Mammary epithelial cell (primary cell): ENCODE data around the gene LPCAT1.

ENCODE experiments used
- EZH2 ChIP-seq: IDR thresholded peaks from 2 replicates; pipeline ENCODE4 v1.6.1; 2012; ENCODE audit warnings: low read length, inconsistent platforms, borderline replicate concordance
- TF ChIP-seq, protein P1 (sequence below), 2 donors: IDR thresholded peaks in 1 of 2; conservative IDR thresholded peaks in 1 of 2; 2 replicates each; pipeline ENCODE4 v1.5.1; 2011 to 2012; ENCODE audit warnings: inconsistent platforms in 2 of 2, low read length in 2 of 2, mild to moderate bottlenecking in 2 of 2, control low read depth in 1 of 2, low read depth in 1 of 2; ENCODE audit not compliant: insufficient read depth in 1 of 2; ENCODE audit errors: extremely low read depth in 1 of 2

GRCh38 chr5:1497795-1498622 lies 25.8 kb downstream of the LPCAT1 start:
- TF ChIP-seq, protein P1, sequence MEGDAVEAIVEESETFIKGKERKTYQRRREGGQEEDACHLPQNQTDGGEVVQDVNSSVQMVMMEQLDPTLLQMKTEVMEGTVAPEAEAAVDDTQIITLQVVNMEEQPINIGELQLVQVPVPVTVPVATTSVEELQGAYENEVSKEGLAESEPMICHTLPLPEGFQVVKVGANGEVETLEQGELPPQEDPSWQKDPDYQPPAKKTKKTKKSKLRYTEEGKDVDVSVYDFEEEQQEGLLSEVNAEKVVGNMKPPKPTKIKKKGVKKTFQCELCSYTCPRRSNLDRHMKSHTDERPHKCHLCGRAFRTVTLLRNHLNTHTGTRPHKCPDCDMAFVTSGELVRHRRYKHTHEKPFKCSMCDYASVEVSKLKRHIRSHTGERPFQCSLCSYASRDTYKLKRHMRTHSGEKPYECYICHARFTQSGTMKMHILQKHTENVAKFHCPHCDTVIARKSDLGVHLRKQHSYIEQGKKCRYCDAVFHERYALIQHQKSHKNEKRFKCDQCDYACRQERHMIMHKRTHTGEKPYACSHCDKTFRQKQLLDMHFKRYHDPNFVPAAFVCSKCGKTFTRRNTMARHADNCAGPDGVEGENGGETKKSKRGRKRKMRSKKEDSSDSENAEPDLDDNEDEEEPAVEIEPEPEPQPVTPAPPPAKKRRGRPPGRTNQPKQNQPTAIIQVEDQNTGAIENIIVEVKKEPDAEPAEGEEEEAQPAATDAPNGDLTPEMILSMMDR (conservative IDR thresholded peaks at IDR 0.05 in 1 of 2, IDR thresholded peaks at IDR 0.05 in 1 of 2; ENCODE audit: extremely low read depth in 1 of 2, insufficient read depth in 1 of 2, low read depth in 1 of 2, low read length in 2 of 2), result no peak
- TF ChIP-seq EZH2, result no peak
